ENCODE data around the gene SVIL. TPM values are rescaled to one million over a fixed set of nuclear protein-coding genes. Genes with fewer than 3 reads are reported as not detected.

SVIL gene
- total RNA-seq, 1 donor from 2014 or later = 16.7 TPM

GRCh38 chr10:29650552-29650944 lies 15.8 kb upstream of the SVIL start:
- FAIRE-seq = no peak
- no peak for DNase-seq (ENCODE audit: low spot score in 2 of 2)

- DNase-seq (ENCODE audit: low spot score in 2 of 2) = no peak
- FAIRE-seq = no peak
Measured at GRCh38 chr10:29649561-29650551, 15.1 kb upstream of the SVIL start.

GRCh38 chr10:29648983-29649268 lies 14.2 kb upstream of the SVIL start:
- no peak for DNase-seq (ENCODE audit: low spot score in 2 of 2)
- no peak for FAIRE-seq

GRCh38 chr10:29648114-29648982 lies 13.6 kb upstream of the SVIL start:
- FAIRE-seq = no peak
- no peak for DNase-seq (ENCODE audit: low spot score in 2 of 2)

- FAIRE-seq = no peak
Measured at GRCh38 chr10:29647478-29647877, 12.7 kb upstream of the SVIL start.

GRCh38 chr10:29646960-29647461 lies 12.2 kb upstream of the SVIL start:
- FAIRE-seq = no peak
- no peak for DNase-seq (ENCODE audit: low spot score in 2 of 2)

More at GRCh38 chr10:29647478-29647877, 12.7 kb upstream of the SVIL start:
- DNase-seq (ENCODE audit: low spot score in 2 of 2) = no peak

DNA sequence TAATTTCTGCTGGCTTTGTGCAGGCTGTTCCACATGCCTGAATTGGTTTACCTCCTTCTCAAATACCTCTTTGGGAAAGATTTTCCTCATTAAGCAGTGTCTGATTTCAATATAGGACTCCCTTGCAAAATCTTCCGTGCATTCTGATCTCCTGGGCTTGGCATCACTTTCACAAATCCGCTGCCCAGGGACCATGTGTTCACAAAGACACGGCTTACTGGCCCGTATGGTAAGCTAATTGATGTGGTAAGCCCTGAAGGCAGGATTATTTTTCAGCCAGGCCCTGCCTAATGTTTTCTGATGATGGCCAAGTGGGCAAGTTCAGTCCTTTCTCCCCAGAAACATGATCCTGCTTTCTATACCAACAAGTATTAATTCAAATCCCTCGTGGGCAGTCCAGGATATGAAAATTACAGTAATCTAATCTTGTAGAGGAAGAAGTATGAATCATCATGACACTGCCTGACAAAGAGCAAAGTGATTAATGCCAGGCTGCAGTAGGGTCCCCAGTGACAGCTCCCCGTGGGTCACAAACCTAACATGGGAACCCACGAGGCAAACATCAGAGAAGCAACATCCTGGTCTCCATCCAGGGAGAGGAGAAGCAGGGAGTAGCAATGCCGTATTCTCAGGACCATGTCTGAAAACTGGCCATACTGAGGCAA lies 11.6 kb upstream of the SVIL start:
- DNase-seq (ENCODE audit: low spot score in 2 of 2) = no peak
- FAIRE-seq = no peak

- DNase-seq (ENCODE audit: low spot score in 2 of 2) = no peak
- FAIRE-seq = no peak
Measured at GRCh38 chr10:29643771-29644501, 9.2 kb upstream of the SVIL start.

DNA sequence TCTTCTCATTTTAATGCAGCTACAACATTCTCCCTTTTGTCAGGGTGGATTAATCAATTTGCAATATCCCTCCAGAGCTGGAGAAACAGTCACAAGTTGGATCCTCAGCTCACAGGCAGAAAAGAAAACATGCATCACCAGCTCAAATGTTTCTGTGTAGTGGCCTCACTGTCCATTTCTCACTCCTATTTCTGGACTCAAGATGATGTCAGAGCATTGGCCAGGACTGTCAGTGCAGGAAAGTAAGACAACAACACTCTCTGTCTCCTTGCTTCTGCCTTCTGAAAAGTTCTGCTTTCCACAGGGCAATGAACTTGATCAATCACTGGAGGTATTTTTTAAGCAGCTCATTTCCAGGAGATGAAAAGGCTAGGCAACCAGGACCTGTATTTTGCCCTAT lies 8.2 kb upstream of the SVIL start:
- DNase-seq (ENCODE audit: low spot score in 2 of 2) (no peak), FAIRE-seq (no peak)

- FAIRE-seq (no peak), DNase-seq (ENCODE audit: low spot score in 2 of 2) (no peak)
Measured at GRCh38 chr10:29637537-29637936, 2.8 kb upstream of the SVIL start.

- DNase-seq (ENCODE audit: low spot score in 2 of 2) = no peak
- no peak for FAIRE-seq
Measured at GRCh38 chr10:29636178-29636577, 1.4 kb upstream of the SVIL start.

GRCh38 chr10:29635711-29636144 lies 957 bp upstream of the SVIL start:
- FAIRE-seq = no peak
- DNase-seq (ENCODE audit: low spot score in 2 of 2) = no peak

DNA sequence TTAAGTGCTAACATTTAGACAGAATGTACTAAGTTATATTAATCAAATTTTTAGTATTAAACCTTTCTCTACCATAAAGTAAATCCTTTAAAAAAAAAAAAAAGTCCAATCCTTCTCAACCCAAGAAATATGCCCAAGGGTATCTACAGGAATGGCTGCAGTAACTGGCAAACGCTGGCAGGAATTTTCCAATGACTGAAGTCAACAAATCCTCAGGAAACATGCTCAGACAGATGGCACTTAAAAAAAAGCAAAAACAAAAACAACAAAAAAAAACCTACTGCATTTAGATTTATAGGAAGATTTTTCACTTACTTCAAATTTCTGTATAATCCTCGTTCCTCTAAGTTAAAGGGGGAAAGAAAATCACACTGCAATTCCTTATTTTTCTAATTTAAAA lies 666 bp downstream of the SVIL start:
- no peak for DNase-seq (ENCODE audit: low spot score in 2 of 2)
- no peak for FAIRE-seq

GRCh38 chr10:29631049-29631339 lies 3.8 kb downstream of the SVIL start:
- FAIRE-seq (no peak), DNase-seq (ENCODE audit: low spot score in 2 of 2) (no peak)

GRCh38 chr10:29630205-29631048 lies 4.3 kb downstream of the SVIL start:
- FAIRE-seq = no peak
- no peak for DNase-seq (ENCODE audit: low spot score in 2 of 2)

DNA sequence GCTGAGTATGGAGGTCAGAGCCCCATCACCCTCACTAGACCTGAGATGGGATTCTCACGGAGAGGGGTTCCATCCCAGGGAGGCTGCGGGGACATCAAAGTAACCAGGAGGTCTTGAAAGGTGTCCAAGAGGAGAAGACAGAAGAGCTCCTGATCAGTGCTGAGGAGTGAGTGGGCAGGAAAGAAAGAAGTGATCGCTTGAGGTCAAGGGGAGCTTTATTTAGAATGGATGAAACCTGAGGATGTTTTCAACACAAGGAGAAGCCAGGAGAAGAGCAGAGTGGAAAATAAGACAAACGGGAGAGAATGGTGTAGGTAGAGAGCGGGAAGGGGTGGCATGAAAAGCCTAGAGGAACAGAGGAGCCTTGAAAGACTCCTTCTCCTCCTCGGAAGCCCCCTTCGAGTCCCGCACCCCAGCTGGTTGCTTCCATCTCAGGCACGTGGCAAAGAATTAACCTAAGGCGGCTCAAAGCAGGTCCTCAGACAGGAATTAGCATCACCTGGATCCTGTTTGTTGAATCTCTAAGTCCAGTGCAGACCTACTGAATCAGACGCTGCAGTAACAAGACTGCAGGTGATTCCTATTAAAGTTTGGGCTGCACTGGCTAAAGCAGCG lies 5.8 kb downstream of the SVIL start:
- FAIRE-seq (no peak), DNase-seq (ENCODE audit: low spot score in 2 of 2) (no peak)

GRCh38 chr10:29628311-29628710 lies 6.5 kb downstream of the SVIL start:
- FAIRE-seq (no peak), DNase-seq (ENCODE audit: low spot score in 2 of 2) (no peak)

- no peak for DNase-seq (ENCODE audit: low spot score in 2 of 2)
- no peak for FAIRE-seq
Measured at GRCh38 chr10:29627201-29628132, 7.3 kb downstream of the SVIL start.
